DND-41 (cell line): ENCODE data around the gene KRTAP1-5.

Experiments used
- EZH2 ChIP-seq: IDR thresholded peaks from 3 replicates; pipeline ENCODE4 v1.6.1; 2012; ENCODE audit warnings: borderline replicate concordance, low read depth, mild to moderate bottlenecking, moderate library complexity, low read length, inconsistent platforms; ENCODE audit not compliant: severe bottlenecking
- TF ChIP-seq, protein P1 (sequence below): IDR thresholded peaks from 2 replicates; pipeline ENCODE4 v1.5.1; 2012; ENCODE audit warnings: borderline replicate concordance, low read length, moderate library complexity, mild to moderate bottlenecking; ENCODE audit not compliant: poor library complexity, severe bottlenecking; ENCODE audit errors: extremely low read depth

DNA sequence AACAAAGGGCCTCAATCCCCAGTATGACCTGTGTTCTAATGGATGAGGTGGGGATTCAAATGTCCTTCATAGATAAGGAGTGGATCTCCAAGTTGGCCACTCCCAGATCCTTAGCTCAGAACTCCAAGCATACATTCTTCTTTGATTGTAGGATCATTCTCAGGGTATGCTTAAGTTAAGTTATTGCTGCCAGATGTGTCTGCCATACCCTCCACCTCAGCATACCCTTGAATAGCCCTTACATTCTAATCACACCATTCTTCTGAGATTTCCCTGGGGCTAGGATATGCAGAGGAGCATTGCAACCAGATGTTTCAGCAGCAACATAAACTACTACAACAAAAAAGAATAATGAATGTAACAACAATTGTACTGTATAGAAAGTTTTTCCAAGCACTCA, 40.3 kb upstream of the KRTAP1-5 start:
- TF ChIP-seq EZH2: no peak
- TF ChIP-seq, protein P1, sequence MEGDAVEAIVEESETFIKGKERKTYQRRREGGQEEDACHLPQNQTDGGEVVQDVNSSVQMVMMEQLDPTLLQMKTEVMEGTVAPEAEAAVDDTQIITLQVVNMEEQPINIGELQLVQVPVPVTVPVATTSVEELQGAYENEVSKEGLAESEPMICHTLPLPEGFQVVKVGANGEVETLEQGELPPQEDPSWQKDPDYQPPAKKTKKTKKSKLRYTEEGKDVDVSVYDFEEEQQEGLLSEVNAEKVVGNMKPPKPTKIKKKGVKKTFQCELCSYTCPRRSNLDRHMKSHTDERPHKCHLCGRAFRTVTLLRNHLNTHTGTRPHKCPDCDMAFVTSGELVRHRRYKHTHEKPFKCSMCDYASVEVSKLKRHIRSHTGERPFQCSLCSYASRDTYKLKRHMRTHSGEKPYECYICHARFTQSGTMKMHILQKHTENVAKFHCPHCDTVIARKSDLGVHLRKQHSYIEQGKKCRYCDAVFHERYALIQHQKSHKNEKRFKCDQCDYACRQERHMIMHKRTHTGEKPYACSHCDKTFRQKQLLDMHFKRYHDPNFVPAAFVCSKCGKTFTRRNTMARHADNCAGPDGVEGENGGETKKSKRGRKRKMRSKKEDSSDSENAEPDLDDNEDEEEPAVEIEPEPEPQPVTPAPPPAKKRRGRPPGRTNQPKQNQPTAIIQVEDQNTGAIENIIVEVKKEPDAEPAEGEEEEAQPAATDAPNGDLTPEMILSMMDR: no peak
